Hepatocyte (in vitro differentiated cells): Measurements from ENCODE around the gene LRMDA. TPM values are rescaled to one million over a fixed set of nuclear protein-coding genes. Genes with fewer than 3 reads are reported as not detected.

Experiments used
- DNase-seq: peaks from one replicate; pipeline ENCODE4 v3.0.0-alpha.2; 2016; ENCODE audit warnings: low spot score
- H2AFZ ChIP-seq: fragments of 200-600 bp; sonication (generic); 2 replicates; pipeline ENCODE4 v1.6.0; 2016; ENCODE audit warnings: antibody characterized with exemption, mild to moderate bottlenecking
- H3K27ac ChIP-seq: fragments of 200-600 bp; sonication (generic); 2 replicates; pipeline ENCODE4 v1.5.1; 2016; ENCODE audit warnings: mild to moderate bottlenecking
- H3K27me3 ChIP-seq: fragments of 200-600 bp; sonication (generic); 2 replicates; pipeline ENCODE4 v1.6.1; 2016
- H3K36me3 ChIP-seq: fragments of 200-600 bp; sonication (generic); replicated peaks from 2 replicates; pipeline ENCODE4 v1.5.1; 2016; ENCODE audit warnings: low read depth; ENCODE audit not compliant: insufficient read depth
- H3K4me1 ChIP-seq: fragments of 200-600 bp; sonication (generic); 2 replicates; pipeline ENCODE4 v1.5.1; 2016; ENCODE audit warnings: mild to moderate bottlenecking, moderate library complexity; ENCODE audit not compliant: insufficient read depth
- H3K4me2 ChIP-seq: fragments of 200-600 bp; sonication (generic); 2 replicates; pipeline ENCODE4 v1.6.0; 2016
- H3K4me3 ChIP-seq: fragments of 200-600 bp; sonication (generic); 2 replicates; pipeline ENCODE4 v1.5.1; 2016; ENCODE audit warnings: mild to moderate bottlenecking
- H3K79me2 ChIP-seq: fragments of 200-600 bp; sonication (generic); 2 replicates; pipeline ENCODE4 v1.6.0; 2017; ENCODE audit warnings: mild to moderate bottlenecking
- H3K9me2 ChIP-seq: fragments of 200-600 bp; sonication (generic); replicated peaks from 2 replicates; pipeline ENCODE4 v1.6.0; 2017; ENCODE audit warnings: mild to moderate bottlenecking; ENCODE audit not compliant: insufficient read depth
- H3K9me3 ChIP-seq: fragments of 200-600 bp; sonication (generic); 2 replicates; pipeline ENCODE4 v1.5.1; 2016; ENCODE audit warnings: low read depth, mild to moderate bottlenecking
- H4K20me1 ChIP-seq: fragments of 200-600 bp; sonication (generic); 2 replicates; pipeline ENCODE4 v1.6.0; 2016; ENCODE audit warnings: mild to moderate bottlenecking; ENCODE audit not compliant: insufficient read depth, poor library complexity, severe bottlenecking
- CTCF ChIP-seq: fragments of 200-600 bp; sonication (generic); IDR thresholded peaks from 2 replicates; pipeline ENCODE4 v1.5.1; 2016; ENCODE audit warnings: antibody characterized with exemption, mild to moderate bottlenecking; ENCODE audit not compliant: poor library complexity
- EZH2 ChIP-seq: fragments of 200-600 bp; sonication (generic); IDR thresholded peaks from 2 replicates; pipeline ENCODE4 v1.6.1; 2016; ENCODE audit warnings: antibody characterized with exemption, mild to moderate bottlenecking, borderline replicate concordance
- EZH2phosphoT487 ChIP-seq: fragments of 200-600 bp; sonication (generic); IDR thresholded peaks from one replicate; pipeline ENCODE4 v1.6.1; 2018; ENCODE audit warnings: antibody characterized with exemption, mild to moderate bottlenecking, low read depth, moderate library complexity; ENCODE audit not compliant: unreplicated experiment, severe bottlenecking
- WGBS: methylation state at CpG from one replicate; pipeline ENCODE4 v1.1.6; 2016; ENCODE audit warnings: low lambda C conversion rate; ENCODE audit errors: missing lambda C conversion rate; 5-methylcytosine and 5-hydroxymethylcytosine counted together
- polyA plus RNA-seq: library from polyadenylated mRNA; unstranded; fragments of >200 nt; fragmentation: Nextera tagmentation; extraction: Ambion mirVana; gene quantifications from 2 replicates; pipeline ENCODE4 v1.2.1, GENCODE V29; 2016
- total RNA-seq: library from RNA; depleted of rRNA; stranded (reverse); fragments of >200 nt; gene quantifications from 2 replicates; pipeline ENCODE4 v1.2.3, GENCODE V29; 2014

The LRMDA gene
- total and polyA plus RNA-seq, 2 experiments from 2014 or later, result 5.6 to 15.7 TPM

GRCh38 chr10:75568450-75569130 lies 137.2 kb downstream of the LRMDA start:
- WGBS, result 88% methylated on average over 1 of the region's 1 CpG
- Histone ChIP-seq H3K4me3 (no peak overlapping the region), H2AFZ (no peak overlapping the region), H3K36me3 (no peaks in the 10 kb centered on the region), H3K27ac (no peak overlapping the region), H3K9me3 (peaks cover 18% of the 10 kb centered on the region), H3K79me2 (no peaks in the 10 kb centered on the region), H3K9me2 (no peaks in the 10 kb centered on the region), H3K4me2 (no peak overlapping the region), H3K27me3 (no peaks in the 10 kb centered on the region), H4K20me1 (no peaks in the 10 kb centered on the region), H3K4me1 (no peaks in the 10 kb centered on the region)
- no peak for DNase-seq
- no peak for TF ChIP-seq EZH2
- TF ChIP-seq EZH2phosphoT487, result no peak
- no peak for TF ChIP-seq CTCF

- Histone ChIP-seq H3K9me3 (peaks cover 20% of the 10 kb centered on the region), H3K4me3 (no peak overlapping the region), H3K27ac (no peak overlapping the region), H3K27me3 (no peaks in the 10 kb centered on the region), H3K9me2 (no peaks in the 10 kb centered on the region), H3K4me2 (no peak overlapping the region), H4K20me1 (no peaks in the 10 kb centered on the region), H3K4me1 (no peaks in the 10 kb centered on the region), H3K79me2 (no peaks in the 10 kb centered on the region), H2AFZ (no peak overlapping the region), H3K36me3 (no peaks in the 10 kb centered on the region)
- WGBS, result 86% methylated on average over 1 of the region's 1 CpG
- no peak for TF ChIP-seq EZH2
- no peak for TF ChIP-seq EZH2phosphoT487
- TF ChIP-seq CTCF, result no peak
- DNase-seq, result no peak
Observed at GRCh38 chr10:75569506-75569905, 138.1 kb downstream of the LRMDA start.

- Histone ChIP-seq H4K20me1 (no peaks in the 10 kb centered on the region), H2AFZ (no peak overlapping the region), H3K4me2 (no peak overlapping the region)
Observed at GRCh38 chr10:75572478-75572877, 141.1 kb downstream of the LRMDA start.

More at GRCh38 chr10:75572478-75572877, 141.1 kb downstream of the LRMDA start:
- H3K27ac ChIP-seq, result no peak overlapping the region
- H3K27me3 ChIP-seq, result no peaks in the 10 kb centered on the region
- DNase-seq, result no peak
- H3K9me3 ChIP-seq, result peaks cover 20% of the 10 kb centered on the region
- H3K36me3 ChIP-seq, result no peaks in the 10 kb centered on the region
- no peak for TF ChIP-seq EZH2phosphoT487
- no peak for TF ChIP-seq EZH2
- no peak for TF ChIP-seq CTCF
- H3K79me2 ChIP-seq, result no peaks in the 10 kb centered on the region
- 89% methylated on average over 2 of the region's 2 CpGs for WGBS
- no peaks in the 10 kb centered on the region for H3K4me1 ChIP-seq
- H3K4me3 ChIP-seq, result no peak overlapping the region
- H3K9me2 ChIP-seq, result no peaks in the 10 kb centered on the region
